Fibroblast of skin of left biceps (primary cell): ENCODE measurements around the gene PPBP.

ENCODE experiments used
- DNase-seq, 2 experiments: peaks; one replicate each; pipeline ENCODE4 v3.0.0-alpha.2; 2013; ENCODE audit warnings: low read depth in 2 of 2

The PPBP gene

DNA sequence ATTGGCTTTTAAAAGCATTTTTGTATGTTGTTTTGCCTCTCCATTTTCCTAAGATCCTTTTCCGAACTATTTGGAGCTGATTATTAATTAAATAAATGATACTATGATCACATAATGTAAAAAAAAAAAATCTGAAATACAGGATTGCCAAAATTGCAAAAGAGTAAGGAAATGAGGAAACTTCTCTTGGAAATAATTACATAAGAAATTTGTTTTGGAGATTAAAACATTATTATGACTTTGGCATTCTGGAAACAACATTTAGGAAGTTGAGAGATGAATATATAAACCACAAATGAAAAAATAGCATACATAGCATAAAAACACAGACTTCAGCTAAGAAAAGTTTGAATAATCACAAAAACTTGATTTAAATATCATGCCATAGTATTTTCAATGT lies 39.7 kb downstream of the PPBP start:
- no peak for DNase-seq

DNA sequence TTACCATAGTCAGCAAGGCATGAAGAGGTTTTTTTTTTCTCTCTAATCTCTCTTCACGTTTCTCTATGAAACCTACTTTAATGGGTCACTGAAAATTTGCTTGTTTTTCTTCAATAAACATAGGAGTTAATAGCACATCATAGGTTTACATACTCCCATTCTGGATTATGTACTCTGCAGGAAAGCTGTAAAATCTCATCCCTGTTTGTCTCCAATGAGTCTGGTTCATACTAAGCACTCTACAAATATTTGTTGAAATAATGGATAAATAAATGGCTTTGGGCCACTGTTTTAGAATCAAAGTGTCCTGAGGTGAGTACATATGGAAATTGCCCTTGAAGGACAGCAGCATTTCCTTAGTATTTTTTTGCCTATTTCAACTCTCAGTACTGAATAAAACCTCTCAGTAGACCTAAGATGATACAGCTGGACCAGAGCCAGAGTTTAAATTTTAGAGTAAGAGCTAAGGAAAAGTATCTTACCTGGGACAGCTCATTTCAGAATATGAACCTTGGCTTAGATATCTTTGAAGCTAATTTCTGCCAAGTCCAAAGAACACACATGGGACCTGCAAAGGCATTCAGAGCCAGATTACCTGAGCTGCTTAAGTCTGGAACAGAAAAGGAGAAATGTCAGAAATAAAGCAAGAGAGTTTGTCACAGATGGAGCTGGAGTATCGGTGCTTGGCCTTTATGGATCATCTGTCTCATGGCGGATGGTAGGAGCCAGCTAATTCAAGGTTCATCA lies 40.6 kb downstream of the PPBP start:
- DNase-seq = no peak

DNA sequence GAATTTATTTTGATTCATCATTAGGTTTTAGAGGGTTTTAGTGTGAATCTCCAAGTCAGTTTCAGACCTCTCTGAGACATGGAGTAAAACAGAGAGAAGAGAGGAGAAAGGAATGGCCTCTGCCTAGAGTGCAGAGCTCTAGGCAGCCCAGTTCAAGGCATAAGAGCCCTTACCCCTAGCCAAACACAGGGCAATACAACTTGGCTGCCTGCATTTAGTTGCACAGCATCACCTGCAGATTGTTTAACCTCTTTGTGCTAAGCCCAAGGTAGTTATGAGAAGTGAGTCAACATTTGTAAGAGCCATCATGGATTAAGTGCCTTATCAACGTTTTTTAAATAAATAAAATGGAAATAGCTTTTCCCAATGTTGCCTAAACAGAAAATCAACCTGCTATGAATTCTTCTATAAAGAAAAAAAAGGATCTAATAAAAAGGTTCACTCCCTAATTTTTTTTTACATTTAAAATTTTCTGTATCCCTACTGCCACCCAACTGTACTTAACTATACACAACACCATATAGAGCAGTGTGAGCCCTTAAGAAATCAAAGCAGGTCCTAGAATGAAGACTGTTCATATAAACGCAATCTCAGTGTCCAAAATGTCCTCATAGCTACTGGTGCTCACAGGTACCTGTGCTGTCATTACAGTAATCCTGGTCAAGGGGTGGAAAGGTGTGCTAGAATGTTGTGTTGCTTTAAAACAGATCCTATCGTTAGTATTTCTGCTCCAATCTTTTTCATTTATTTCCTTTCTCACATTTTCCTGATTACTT lies 42.1 kb downstream of the PPBP start:
- DNase-seq = no peak

DNA sequence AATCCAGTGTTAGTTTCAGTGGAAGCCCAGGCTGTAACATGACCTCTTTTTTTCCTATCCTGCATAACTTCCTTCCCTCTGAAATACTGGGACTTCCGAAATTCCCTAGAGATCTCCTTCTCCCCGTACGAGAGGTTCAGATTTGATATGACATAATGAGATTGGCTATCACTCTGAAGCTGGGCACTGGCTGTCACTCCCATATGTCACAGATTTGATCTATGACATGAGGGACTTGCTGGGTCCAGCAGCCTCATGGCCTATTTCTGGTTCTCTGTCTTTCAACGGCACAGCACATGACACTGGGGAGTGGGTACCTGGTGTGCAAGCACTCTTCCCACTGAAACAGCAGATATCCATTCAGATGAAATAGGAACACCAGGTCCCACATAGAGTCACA lies 42.9 kb downstream of the PPBP start:
- no peak for DNase-seq

DNA sequence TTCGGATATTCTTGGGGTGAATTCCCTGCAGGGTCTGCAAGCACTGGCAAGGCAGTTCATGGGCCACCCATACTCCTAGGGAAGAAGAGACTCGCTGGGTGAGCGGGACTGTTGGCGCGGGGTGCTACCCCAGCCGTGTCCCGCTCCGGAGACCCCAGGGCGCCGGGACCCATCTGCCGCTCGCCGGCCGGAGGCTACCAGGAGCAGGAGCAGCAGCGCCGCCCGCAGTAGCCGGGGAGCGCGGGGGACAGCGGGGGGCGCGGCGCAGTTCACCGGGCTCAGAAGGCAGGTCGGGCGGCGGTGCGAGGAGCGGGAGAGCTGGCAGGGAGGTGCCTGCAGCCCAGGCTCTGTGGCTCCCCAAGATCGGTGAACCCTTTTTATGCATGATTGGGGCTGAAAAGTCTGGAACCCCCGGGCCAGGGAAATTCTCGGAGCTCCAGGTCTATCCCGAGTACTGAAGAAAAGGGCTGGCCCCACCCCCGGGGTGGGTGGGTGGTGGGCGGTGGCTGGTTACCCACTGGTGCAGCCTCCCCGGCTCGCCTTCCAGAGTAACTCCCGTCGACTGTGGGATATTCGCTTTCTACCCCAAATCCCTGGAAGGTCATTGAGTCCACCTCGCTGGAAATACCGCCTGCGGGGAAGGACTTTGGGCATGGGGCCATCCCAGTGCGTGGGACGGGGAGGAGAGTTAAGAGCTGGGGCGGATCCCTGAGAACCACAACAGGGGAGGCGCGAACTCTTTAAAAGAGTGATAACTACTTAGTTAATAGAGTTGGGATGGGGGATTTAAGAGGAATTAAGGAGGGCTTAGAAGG lies 43.7 kb downstream of the PPBP start:
- DNase-seq = no peak

DNA sequence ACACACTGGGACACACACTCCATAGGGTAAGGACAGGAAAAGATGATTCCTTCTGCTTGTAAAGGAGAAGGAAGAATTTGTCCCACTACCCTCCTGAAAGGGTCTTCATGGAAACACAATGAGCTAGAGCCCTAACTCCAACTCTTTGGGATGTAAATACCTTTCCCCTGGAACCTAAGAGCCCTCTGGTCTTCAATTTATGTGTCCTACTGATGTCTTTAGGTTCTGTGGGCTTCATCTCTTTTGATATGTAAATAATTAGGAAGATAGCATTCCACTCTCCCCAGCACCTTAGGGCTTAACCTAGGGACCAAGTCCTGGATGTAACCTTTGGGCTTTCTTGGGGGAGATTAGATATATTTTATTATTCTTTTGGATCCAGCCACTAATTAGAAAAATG lies 44.4 kb downstream of the PPBP start:
- DNase-seq = no peak

DNA sequence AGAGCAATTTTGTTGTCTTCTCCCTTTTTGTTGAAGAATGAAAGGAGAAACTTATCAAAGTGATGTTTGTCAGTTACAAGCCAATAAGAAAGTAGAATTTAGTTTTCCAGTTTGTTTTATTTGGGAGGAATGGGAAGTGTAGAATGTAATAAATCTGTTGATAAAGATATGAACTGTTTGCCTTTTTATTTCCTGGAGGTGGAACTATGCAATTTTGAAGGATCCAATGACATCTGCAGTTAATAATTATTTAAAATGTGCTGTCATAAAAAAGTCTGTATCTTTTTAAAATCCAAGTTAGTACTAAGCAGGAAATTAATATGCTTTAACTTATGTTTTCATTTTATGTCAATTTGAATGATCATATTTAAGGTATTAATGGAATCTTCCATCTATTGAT lies 51.0 kb downstream of the PPBP start:
- DNase-seq = no peak
